M059J (cell line): Measurements from ENCODE around the gene GNAT1. TPM values are rescaled to one million over a fixed set of nuclear protein-coding genes. Genes with fewer than 3 reads are reported as not detected.
"Not testable (repeated sequence)": the region's sequence is repeated elsewhere in the genome, so short reads cannot be mapped to it uniquely, and the experiment has no call there.

Experiments
- DNase-seq: peaks from one replicate; pipeline ENCODE4 v3.0.0-alpha.2; 2012; ENCODE audit warnings: low read depth
- total RNA-seq: library from RNA; depleted of rRNA; stranded (reverse); fragments of >200 nt; shearing (Covaris generic); gene quantifications from 2 replicates; pipeline ENCODE4 v1.2.3, GENCODE V29; 2014

The GNAT1 gene
- total RNA-seq, 1 experiment from 2014 or later = not detected

DNA sequence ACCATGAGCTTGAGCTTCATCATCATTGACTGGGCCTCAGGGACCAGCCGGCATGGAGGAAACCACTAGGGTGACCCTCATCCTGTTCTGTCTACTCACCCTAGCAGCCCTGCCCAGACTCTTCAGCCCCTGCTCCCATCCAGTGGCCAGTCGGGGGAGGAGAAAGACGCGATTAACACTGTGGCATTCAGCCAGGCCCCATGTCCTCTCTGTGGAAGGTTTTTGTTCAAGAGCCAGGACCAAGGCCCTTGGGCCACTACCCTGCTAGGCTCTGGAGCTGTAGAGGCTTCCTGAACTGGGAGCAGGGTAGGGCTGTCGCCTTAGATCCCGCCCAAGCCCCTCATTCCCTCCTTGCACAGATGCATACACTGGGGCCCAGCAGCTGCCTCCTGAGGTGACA is 28.7 kb downstream of the GNAT1 start:
- no peak for DNase-seq

DNA sequence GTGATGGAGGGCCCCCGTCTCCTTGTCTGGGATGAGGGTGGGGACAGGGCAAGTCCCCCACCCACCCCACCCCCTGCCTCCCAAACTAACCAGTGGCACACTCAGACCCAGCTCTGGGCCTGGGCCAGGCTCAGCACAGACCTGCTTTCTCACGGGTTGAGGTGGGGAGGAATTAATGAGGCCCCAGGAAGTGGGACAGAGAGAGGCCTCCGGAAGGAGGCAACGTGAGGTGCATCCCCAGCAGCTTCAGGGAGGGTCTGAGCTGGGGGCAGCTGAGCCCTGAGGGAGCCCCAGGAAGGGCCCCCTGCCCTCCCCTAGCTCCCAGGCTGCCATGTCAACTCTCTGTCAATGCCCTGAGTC is 29.6 kb downstream of the GNAT1 start:
- no peak for DNase-seq

DNA sequence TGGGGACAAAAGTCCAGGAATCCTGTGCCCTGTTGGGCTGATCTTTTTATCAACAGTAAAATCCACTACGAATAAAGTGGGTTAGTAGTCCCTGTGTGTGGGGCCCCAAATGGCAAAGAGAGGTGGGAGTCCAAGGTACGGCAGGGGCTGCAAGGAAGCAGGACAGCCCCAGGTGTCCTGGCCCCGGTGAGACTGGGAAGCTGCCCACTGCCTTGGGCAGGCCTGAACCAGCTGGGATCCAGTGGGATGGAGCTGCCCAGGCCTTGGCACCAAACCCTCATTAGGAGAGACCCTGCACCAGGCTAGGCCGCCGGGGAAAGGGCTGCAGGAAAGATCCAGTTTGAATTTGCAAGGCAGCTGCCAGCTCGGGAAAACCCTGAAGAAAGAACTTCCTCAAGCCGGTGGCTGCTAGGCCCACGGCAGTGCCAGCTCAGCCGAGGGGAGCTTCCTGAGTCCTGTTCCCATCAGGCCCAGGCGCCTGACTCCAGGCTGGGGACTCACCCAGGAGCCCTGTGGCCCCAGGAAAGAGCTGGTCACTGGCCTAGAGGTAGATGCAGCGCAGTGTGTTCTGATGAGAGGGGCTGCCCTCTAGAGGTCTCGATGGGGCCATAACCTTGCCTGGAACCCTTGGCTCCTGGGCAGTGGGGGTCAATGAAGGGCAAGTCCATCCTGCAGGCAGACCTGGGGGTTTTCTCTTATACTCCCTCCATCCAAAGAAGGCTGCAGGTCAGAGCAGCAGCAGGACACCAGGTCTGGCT is 30.2 kb downstream of the GNAT1 start:
- DNase-seq = no peak

DNA sequence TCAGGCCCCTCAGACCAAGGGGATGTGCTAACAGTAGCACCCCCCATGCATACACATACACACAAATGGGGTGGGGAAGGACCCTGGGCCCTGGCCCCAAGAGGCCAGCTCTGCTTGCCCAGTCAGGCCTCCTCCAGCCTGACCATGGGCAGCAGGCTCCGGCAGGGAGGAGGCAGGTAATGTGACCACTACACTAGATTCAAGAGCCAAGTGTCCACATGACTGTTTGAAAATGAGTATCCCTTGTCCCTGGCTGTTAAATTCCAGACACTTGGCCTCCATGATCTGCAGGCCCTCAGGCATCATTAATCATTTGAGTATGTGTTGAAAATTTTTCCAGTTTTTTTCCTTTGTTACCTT is 30.7 kb downstream of the GNAT1 start:
- no peak for DNase-seq

- no peak for DNase-seq
These were observed 33.2 kb downstream of the GNAT1 start for GRCh38 chr3:50224639-50225038.

- peak; percentile 65 for DNase-seq
These were observed 35.5 kb downstream of the GNAT1 start for GRCh38 chr3:50226888-50227389.

- peak; percentile 89 for DNase-seq
These were observed 36.2 kb downstream of the GNAT1 start for GRCh38 chr3:50227390-50228183.

DNA sequence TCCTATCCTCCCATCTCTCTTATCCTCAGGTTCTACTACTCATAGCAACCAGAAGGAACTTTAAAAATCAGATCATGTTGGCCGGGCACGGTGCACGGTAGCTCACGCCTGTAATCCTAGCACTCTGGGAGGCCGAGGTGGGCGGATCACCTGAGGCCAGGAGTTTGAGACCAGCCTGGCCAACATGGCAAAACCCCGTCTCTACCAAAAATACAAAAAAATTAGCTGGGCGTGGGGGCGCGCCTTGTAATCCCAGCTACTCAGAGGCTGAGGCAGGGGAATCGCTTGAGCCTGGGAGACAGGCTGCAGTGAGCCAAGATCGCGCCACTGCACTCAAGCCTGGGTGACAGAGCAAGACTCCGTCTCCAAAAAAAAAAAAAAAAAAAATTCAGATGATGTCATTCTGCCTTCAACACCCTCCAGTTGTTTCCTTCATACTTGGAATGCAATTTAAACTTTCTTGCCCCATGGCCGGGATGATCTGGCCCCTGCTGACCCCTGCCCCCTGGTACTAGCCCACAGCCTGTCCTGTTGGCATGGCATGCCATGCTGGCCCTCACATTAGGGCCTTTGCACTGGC is 36.9 kb downstream of the GNAT1 start:
- not testable (repeated sequence) for DNase-seq

DNA sequence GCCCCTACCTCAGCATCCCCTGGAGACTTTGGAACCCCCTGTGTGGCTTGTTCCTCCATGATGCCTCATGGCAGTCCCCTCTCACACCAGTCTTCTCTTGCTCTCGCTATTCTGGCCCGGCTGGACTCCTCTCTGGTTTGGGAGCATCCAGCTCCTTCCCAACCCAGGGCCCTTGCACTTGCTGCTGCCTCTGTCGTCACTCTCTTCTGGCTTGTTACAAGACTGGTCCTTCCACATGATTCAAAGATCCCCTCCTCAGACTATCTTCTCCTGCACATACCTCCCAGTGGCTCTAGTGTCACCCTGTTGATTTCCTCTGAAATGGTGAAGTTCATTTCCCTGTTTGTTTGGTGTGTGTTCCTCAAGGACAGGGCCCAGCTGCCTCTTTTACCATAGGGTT is 38.1 kb downstream of the GNAT1 start:
- DNase-seq = no peak

DNA sequence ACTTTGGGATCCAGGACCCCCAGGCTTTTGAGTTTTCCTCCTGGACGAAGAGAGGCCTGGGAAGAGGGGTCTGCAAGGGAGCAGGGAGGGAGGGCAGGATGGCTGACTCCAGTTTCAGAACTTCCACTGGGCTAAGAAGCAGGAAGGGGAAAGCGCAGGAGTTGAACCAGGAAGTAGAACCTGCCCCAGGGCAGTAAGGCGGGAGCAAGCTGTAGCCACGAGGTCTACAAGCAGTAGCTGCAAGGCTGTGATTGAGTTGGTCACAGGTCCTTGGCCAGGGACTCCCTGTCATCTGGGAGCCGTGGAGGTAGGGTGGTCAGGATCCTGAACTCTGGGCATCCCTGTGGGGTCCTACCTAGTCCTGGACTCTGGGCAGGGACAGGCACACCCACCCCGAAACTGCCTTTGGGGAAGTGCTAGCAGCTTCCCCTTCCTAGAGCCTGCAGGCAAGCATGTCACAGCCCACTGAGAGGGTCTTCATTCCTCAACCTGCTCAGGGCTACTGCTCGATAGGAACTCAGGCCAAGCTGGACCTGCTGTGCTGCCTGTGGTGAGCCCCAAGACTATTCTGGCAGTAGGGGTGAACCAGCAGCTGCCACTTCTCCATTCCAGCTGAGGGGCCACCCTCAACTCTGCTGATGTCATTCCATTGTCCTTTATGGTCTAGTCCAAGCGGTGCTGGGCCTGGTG is 38.8 kb downstream of the GNAT1 start:
- DNase-seq = no peak

DNA sequence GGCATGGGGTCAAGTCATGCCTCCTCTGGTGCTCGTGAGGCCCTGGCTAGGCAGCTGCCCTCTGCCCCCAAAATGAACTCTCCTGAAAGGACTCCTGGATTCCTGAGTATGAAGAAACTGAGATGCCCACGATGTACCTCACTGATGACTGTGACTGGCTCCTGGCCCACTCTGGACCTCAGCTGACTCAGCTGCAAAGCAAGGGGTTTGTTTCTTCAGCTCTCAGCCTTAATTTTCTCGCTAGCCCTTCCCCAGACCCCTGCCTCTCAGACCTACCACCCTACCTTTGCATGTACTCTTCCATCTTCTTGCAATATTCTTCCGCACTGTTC is 39.4 kb downstream of the GNAT1 start:
- DNase-seq = no peak

GRCh38 chr3:50231581-50231980 is 40.2 kb downstream of the GNAT1 start:
- no peak for DNase-seq

- no peak for DNase-seq
These were observed 40.9 kb downstream of the GNAT1 start for GRCh38 chr3:50232303-50232702.

DNA sequence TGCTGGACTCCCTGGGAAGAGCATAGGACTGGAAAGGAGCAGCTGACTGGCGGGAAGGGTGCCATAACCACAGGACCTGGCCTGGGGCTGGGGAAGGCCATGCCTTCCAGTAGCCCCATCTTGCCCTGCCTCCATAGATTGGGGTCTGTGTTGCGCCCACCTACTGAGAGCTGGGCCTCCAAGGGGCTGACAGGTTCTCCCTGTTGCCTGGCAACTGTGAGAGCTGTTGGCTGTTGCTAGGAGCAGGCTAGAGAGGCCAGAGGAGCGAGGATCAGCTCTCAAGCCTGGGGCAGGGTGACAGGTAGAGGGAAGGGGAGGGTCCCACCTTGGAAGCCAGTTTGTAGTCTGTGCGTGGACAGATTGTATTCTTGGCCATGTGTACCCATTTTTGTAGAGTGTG is 41.8 kb downstream of the GNAT1 start:
- DNase-seq = no peak

DNA sequence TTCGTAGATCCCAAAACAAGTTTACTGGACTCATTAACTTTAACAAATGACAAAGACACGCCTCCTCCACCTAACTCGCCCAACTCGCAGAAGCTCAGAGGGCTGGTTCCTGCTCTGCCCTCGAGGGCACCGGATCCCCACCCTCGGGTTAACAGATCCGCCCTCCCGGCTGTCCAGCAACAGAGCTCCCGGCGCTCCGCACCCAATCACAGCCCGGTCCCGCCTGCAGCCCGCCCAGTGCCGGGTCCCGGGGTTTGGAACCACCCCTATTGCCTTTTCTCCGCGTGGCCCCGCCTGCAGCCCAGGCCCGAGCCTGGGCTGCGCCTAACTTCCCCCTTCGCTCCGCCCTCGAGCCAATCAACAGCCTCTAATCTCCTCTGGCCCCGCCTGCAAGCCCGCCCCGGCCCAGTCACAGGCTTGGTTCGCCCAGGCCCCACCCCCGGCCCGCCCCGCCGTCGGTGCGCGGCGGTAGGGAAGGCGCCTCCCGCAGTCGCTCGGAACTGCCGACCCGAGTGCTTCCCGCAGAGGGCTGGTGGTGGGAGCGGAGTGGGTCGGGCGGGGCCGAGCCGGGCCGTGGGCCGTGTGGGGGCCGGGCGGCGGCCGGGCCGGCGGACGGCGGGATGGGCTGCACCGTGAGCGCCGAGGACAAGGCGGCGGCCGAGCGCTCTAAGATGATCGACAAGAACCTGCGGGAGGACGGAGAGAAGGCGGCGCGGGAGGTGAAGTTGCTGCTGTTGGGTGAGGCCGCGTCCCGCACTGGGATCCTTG is 44.5 kb downstream of the GNAT1 start, which contains the start of gene GNAI2:
Gene GNAI2 (plus strand): TSS at position 489 of the 768 bp plus-strand sequence. CDS start 132 bp downstream, at position 621.
- peak; percentile 97 for DNase-seq

DNA sequence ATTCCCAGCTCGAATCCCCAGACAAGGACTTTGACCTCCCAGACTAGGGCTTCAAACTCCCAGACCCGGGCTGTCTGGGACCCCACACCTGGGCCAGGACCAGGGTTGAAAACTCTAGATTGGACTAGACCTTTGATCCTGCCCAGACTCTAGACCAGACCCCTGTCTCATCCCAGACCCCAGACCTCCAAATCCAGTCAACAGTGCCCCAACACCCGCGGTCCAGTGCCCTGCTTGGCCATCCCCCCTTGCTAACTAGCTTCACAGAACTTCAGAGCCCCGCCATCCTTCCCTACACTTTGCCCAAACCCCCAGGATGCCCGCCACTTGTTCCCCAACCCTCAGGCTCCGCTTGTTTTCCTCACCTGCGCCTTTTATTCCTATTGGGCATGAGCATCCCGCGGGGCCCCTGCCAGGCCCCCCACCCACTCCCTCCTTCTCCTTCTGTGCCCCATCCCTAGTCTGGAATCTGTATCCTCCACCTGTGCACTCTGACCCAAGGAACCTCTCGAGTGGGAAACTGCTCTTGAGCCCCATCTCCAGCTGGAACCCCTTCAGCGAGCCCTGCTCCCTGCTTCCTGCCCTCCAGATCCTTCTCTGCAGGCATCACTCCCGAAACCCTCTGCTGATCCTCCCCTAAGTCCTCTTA is 45.2 kb downstream of the GNAT1 start:
- DNase-seq = no peak

GRCh38 chr3:50237133-50237651 is 45.8 kb downstream of the GNAT1 start:
- DNase-seq = peak; percentile 47

DNA sequence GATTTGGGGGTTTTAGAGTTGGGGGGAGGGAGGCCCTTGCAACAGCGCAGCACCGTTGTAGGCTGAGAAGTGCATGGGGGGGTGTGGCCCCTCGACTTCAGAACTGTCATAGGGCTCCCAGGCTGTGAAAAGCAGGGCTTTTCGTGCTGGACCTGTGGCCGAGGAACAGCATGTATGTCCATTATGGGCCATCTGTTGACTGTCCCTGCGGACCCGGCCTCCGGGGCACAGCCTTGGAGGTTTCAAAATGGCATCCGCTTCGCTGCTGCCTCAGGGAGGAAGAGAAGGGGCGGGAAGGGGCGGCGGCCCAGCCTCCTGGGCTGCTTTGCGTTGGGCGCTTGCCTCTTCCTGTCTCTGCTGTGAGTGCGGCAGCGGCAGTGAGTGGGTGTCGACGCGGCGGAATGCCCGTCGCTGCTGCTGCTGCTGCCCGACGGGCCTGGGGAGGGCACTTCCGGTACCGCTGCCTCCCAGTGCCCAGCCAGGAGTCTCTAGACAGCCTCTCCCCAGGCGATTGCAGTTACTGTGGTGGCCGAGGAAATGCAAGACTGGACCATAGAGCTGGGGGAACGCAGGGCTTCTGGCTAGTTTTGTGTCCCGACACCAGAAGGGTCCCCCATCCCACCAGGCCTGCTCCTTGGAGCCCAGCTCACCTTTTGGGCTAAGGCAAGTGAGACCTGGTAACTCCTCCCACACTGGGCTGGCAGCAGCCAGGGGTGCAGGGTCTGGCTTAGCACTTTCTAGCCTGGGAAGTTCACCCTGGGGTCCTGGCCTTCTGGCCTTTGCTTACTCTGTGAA is 46.5 kb downstream of the GNAT1 start:
- DNase-seq = peak; percentile 86

- peak; percentile 52 for DNase-seq
These were observed 47.2 kb downstream of the GNAT1 start for GRCh38 chr3:50238549-50239026.

DNA sequence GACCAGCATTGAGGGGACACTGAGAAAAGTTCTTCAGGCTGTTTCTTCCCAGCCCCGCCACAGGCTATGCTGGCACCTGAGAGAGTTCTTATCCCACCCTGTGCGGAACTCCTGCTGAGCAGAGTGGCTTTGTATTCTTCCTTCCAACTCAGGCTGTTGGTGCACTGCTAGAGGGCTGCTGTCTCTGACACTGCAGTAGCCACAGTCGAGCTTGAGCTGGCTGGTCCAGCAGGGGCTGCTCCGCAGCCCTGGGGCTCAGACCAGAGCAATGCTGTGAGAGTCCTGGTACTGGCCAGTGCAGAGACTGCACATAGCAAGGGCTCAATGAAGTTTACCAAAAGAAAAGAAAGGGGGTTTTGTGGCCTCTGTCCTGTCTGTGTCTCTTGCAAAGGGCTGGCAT is 48.2 kb downstream of the GNAT1 start:
- DNase-seq = no peak
